ENCODE data around the gene AFAP1L1.

AFAP1L1 gene

DNA sequence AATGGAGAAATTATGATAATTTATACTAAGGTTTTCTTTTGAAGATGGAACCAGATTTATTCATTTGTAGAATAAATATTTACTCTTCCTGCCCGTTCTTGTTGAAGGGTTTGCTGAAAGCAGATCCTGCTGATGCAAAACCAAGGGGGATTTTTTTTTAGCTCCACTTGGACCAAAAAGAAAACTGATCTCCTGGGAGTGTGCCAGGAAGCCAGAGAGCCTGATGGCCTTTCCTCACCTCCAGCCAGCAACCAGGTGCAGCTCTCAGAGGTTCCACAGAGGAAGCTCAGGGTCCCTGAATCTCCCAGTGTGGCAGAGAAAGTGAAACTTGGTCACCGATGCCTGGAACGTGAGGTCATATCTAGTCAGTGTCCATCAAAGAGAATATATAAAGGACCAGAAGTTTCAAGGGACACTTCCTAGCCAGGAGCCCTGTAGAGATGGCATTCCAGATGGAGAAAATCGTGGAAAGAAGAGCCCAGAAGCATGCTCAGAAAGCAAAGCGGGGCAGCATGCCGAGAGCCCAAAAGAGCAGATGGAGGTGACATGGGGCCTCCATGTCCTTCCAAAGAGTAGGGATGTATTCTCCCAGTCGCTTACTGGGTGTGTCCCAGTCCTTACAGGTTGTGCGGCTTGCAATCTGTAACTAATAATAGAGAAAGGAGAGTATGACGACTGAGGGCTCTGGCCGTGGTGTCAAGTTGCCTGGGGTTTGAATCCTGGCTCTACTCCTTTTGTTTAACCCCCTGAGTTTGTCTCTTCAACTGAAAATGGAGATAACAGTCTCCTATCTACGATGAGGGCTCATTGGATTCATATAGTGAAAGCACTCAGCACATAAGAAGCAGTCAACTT, 12.2 kb downstream of the AFAP1L1 start:
- TF ChIP-seq YY2 (tag by site-specific recombination; IDR thresholded peaks at IDR 0.05), result no peak
- TF ChIP-seq, protein P1, sequence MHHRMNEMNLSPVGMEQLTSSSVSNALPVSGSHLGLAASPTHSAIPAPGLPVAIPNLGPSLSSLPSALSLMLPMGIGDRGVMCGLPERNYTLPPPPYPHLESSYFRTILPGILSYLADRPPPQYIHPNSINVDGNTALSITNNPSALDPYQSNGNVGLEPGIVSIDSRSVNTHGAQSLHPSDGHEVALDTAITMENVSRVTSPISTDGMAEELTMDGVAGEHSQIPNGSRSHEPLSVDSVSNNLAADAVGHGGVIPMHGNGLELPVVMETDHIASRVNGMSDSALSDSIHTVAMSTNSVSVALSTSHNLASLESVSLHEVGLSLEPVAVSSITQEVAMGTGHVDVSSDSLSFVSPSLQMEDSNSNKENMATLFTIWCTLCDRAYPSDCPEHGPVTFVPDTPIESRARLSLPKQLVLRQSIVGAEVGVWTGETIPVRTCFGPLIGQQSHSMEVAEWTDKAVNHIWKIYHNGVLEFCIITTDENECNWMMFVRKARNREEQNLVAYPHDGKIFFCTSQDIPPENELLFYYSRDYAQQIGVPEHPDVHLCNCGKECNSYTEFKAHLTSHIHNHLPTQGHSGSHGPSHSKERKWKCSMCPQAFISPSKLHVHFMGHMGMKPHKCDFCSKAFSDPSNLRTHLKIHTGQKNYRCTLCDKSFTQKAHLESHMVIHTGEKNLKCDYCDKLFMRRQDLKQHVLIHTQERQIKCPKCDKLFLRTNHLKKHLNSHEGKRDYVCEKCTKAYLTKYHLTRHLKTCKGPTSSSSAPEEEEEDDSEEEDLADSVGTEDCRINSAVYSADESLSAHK (tag by site-specific recombination; IDR thresholded peaks at IDR 0.05), result peak; percentile 63
- TF ChIP-seq ZNF768 (tag by site-specific recombination; IDR thresholded peaks at IDR 0.05), result no peak
- TF ChIP-seq, protein P2, sequence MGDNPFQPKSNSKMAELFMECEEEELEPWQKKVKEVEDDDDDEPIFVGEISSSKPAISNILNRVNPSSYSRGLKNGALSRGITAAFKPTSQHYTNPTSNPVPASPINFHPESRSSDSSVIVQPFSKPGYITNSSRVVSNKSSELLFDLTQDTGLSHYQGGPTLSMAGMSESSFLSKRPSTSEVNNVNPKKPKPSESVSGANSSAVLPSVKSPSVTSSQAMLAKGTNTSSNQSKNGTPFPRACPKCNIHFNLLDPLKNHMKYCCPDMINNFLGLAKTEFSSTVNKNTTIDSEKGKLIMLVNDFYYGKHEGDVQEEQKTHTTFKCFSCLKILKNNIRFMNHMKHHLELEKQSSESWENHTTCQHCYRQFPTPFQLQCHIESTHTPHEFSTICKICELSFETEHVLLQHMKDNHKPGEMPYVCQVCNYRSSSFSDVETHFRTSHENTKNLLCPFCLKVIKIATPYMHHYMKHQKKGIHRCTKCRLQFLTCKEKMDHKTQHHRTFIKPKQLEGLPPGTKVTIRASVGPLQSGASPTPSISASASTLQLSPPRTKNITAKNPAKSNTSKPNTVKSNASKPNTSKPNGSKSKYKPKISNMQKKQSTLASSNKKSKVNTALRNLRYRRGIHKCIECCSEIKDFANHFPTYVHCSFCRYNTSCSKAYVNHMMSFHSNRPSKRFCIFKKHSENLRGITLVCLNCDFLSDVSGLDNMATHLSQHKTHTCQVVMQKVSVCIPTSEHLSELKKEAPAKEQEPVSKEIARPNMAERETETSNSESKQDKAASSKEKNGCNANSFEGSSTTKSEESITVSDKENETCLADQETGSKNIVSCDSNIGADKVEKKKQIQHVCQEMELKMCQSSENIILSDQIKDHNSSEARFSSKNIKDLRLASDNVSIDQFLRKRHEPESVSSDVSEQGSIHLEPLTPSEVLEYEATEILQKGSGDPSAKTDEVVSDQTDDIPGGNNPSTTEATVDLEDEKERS (tag by site-specific recombination; IDR thresholded peaks at IDR 0.05), result no peak
- TF ChIP-seq, protein P3, sequence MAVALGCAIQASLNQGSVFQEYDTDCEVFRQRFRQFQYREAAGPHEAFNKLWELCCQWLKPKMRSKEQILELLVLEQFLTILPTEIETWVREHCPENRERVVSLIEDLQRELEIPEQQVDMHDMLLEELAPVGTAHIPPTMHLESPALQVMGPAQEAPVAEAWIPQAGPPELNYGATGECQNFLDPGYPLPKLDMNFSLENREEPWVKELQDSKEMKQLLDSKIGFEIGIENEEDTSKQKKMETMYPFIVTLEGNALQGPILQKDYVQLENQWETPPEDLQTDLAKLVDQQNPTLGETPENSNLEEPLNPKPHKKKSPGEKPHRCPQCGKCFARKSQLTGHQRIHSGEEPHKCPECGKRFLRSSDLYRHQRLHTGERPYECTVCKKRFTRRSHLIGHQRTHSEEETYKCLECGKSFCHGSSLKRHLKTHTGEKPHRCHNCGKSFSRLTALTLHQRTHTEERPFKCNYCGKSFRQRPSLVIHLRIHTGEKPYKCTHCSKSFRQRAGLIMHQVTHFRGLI (tag by site-specific recombination; IDR thresholded peaks at IDR 0.05), result no peak
- TF ChIP-seq ZNF707 (tag by site-specific recombination; IDR thresholded peaks at IDR 0.05), result no peak
- TF ChIP-seq ZNF529 (tag by site-specific recombination; IDR thresholded peaks at IDR 0.05; ENCODE audit: insufficient replicate concordance), result no peak
- Histone ChIP-seq H3K36me3 (ENCODE audit: control insufficient read depth in 2 of 2, insufficient read depth in 1 of 2, low read length in 2 of 2) (no peaks in the 10 kb centered on the region), H3K9me3 (ENCODE audit: control insufficient read depth, insufficient read depth, low read depth, low read length) (no peaks in the 10 kb centered on the region), H3K27ac (ENCODE audit: extremely low read depth, low read depth, low read length) (no peak overlapping the region), H3K4me1 (ENCODE audit: control insufficient read depth, insufficient read depth, low read length) (no peaks in the 10 kb centered on the region), H3K4me3 (ENCODE audit: low read depth, low read length) (no peak overlapping the region)
- ChIA-PET CTCF (interaction anchor here (0.6 kb wide), 1 partner anchor 54 kb away, joined by 3 read pairs; no protein-coding TSS in a partner anchor), POLR2A (no interaction called here)

DNA sequence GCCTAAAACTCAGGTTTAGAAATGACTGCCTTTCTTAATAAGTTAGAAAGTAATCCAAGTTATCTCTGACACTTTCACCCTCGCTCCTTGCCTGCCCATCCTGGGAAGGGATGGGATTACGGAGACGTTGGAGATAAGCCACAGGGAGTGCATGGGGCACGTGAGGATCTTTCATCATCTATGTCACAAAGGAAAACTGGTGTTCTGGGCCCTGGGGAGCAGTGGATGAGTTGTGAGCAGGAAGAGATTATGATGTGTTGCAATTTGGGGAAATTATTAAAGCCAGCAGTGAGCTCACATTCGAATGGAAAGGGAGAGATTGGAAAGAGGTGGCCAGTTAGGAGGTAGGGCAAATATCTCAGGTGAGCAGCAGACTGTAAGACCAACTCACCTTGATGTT, 12.8 kb downstream of the AFAP1L1 start:
- Histone ChIP-seq H3K9me3 (ENCODE audit: control insufficient read depth, insufficient read depth, low read depth, low read length) (no peaks in the 10 kb centered on the region), H3K36me3 (ENCODE audit: control insufficient read depth in 2 of 2, insufficient read depth in 1 of 2, low read length in 2 of 2) (no peaks in the 10 kb centered on the region), H3K4me3 (ENCODE audit: low read depth, low read length) (no peak overlapping the region), H3K4me1 (ENCODE audit: control insufficient read depth, insufficient read depth, low read length) (no peaks in the 10 kb centered on the region), H3K27ac (ENCODE audit: extremely low read depth, low read depth, low read length) (no peak overlapping the region)
- ChIA-PET POLR2A (no interaction called here), CTCF (interaction anchor here (1.7 kb wide), 1 partner anchor 33 kb away, joined by 3 read pairs; no protein-coding TSS in a partner anchor)
- TF ChIP-seq ZEB2 (tag by site-specific recombination; IDR thresholded peaks at IDR 0.05), result no peak
- TF ChIP-seq, protein P4, sequence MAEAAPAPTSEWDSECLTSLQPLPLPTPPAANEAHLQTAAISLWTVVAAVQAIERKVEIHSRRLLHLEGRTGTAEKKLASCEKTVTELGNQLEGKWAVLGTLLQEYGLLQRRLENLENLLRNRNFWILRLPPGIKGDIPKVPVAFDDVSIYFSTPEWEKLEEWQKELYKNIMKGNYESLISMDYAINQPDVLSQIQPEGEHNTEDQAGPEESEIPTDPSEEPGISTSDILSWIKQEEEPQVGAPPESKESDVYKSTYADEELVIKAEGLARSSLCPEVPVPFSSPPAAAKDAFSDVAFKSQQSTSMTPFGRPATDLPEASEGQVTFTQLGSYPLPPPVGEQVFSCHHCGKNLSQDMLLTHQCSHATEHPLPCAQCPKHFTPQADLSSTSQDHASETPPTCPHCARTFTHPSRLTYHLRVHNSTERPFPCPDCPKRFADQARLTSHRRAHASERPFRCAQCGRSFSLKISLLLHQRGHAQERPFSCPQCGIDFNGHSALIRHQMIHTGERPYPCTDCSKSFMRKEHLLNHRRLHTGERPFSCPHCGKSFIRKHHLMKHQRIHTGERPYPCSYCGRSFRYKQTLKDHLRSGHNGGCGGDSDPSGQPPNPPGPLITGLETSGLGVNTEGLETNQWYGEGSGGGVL (tag by site-specific recombination; IDR thresholded peaks at IDR 0.05), result no peak
- TF ChIP-seq ZBTB17 (tag by site-specific recombination; IDR thresholded peaks at IDR 0.05), result peak; percentile 38; the same call in 1 of the 2 replicates
- peak; percentile 73 for TF ChIP-seq PRDM1 (tag by site-specific recombination; IDR thresholded peaks at IDR 0.05)
- 0 out of 2 replicates have a peak, but pooled peaks have one; percentile 36 for TF ChIP-seq ZIC2 (tag by site-specific recombination; IDR thresholded peaks at IDR 0.05)
- TF ChIP-seq, protein P5, sequence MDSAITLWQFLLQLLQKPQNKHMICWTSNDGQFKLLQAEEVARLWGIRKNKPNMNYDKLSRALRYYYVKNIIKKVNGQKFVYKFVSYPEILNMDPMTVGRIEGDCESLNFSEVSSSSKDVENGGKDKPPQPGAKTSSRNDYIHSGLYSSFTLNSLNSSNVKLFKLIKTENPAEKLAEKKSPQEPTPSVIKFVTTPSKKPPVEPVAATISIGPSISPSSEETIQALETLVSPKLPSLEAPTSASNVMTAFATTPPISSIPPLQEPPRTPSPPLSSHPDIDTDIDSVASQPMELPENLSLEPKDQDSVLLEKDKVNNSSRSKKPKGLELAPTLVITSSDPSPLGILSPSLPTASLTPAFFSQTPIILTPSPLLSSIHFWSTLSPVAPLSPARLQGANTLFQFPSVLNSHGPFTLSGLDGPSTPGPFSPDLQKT (IDR thresholded peaks at IDR 0.05; ENCODE audit: borderline replicate concordance, low read depth, low read length), result no peak
- no peak for TF ChIP-seq ZNF830 (tag by site-specific recombination; IDR thresholded peaks at IDR 0.05; ENCODE audit: low read depth)

Data from HEK293 (cell line).